Peyer's patch (tissue), 4 donors: ENCODE data around the gene LAMC3. TPM values are rescaled to one million over a fixed set of nuclear protein-coding genes. Genes with fewer than 3 reads are reported as not detected.

Experiments used
- DNase-seq, 3 donors: peaks; one replicate each; pipeline ENCODE4 v3.0.0-alpha.2; 2017 to 2019
- H3K27ac ChIP-seq, 4 donors: fragments of 200-600 bp; sonication (generic); one replicate each; pipeline ENCODE4 v1.5.1; 2016 to 2019
- H3K27me3 ChIP-seq, 2 donors: fragments of 200-600 bp; sonication (generic); one replicate each; pipeline ENCODE4 v1.5.1; 2019
- H3K36me3 ChIP-seq, 3 donors: fragments of 200-600 bp; sonication (generic); one replicate each; pipeline ENCODE4 v1.5.1; 2016 to 2019
- H3K4me1 ChIP-seq, 4 donors: fragments of 200-600 bp; sonication (generic); one replicate each; pipeline ENCODE4 v1.5.1; 2016 to 2019
- H3K4me3 ChIP-seq, 4 donors: fragments of 200-600 bp; sonication (generic); 1 replicate in 3 of 4; 2 replicates in 1 of 4; pipeline ENCODE4 v1.5.1; 2016 to 2019; ENCODE audit warnings: mild to moderate bottlenecking in 1 of 4
- H3K9me3 ChIP-seq, 4 donors: fragments of 200-600 bp; sonication (generic); one replicate each; pipeline ENCODE4 v1.5.1; 2016 to 2019; ENCODE audit warnings: mild to moderate bottlenecking in 1 of 4
- CTCF ChIP-seq, 6 experiments: fragments of 450-650 bp in 4 of 6; fragments of 200-600 bp in 2 of 6; sonication (generic) in 1 of 6; IDR thresholded peaks; one replicate each; pipeline ENCODE4 v1.5.1; 2017 to 2019; ENCODE audit warnings: antibody characterized with exemption in 6 of 6, mild to moderate bottlenecking in 3 of 6, moderate library complexity in 1 of 6
- POLR2A ChIP-seq, 2 donors: fragments of 450-650 bp; IDR thresholded peaks; one replicate each; pipeline ENCODE4 v1.5.1; 2017; ENCODE audit warnings: antibody characterized with exemption in 2 of 2, mild to moderate bottlenecking in 2 of 2, moderate library complexity in 2 of 2
- total RNA-seq, 4 donors: library from RNA; depleted of rRNA; stranded (reverse); fragments of >200 nt; gene quantifications; one replicate each; pipeline ENCODE4 v1.1.0, GENCODE V29; 2016

Gene LAMC3
- total RNA-seq, 4 donors from 2014 or later, result 1.6 to 4.1 (median 3.9) TPM; not detected in 1

GRCh38 chr9:131125288-131126058 lies 116.5 kb downstream of the LAMC3 start, which contains the start of gene NUP214:
Gene NUP214 (plus strand): TSS chr9:131125586. CDS start chr9:131125705, 119 bp downstream.
- H3K27ac ChIP-seq, result peak within 1 kb of the TSS; percentile 73 to 87 (median 80)
- peaks cover 0 to 33% (median 0%) of the 10 kb centered on the region in 3 donors for H3K36me3 ChIP-seq
- TF ChIP-seq CTCF (IDR thresholded peaks at IDR 0.05) (peak in 2 of 6 experiments; percentile 3 to 19), POLR2A (IDR thresholded peaks at IDR 0.05) (peak; percentile 81 to 83)
- no peaks in the 10 kb centered on the region for H3K27me3 ChIP-seq
- peak; percentile 99 to 100 (median 100) for DNase-seq
- peaks cover 0 to 12% (median 3%) of the 10 kb centered on the region in 4 donors for H3K4me1 ChIP-seq
- H3K4me3 ChIP-seq, result peak within 1 kb of the TSS; percentile 60 to 86 (median 71)
- H3K9me3 ChIP-seq, result no peaks in the 10 kb centered on the region

DNA sequence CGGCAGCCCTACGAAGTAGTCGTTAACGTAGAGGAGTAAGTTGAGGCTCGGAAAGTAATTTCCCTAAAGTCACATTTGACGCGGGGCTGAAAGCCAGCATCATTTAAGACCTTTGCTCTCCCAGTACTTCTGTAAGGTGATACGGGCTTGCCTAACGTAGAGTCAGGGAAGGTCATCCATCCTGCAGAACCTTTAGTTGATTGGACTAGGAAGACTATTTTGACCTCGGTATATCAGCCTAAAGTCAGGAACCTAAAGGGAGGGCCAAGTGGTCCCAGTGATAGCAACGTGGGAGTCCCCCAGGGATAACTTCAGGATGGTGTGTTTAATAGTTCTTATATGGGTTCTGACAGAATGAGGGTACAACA lies 117.1 kb downstream of the LAMC3 start:
- H3K27ac ChIP-seq, result peak overlapping the region; percentile 73 to 87 (median 80)
- TF ChIP-seq POLR2A (IDR thresholded peaks at IDR 0.05) (no peak), CTCF (IDR thresholded peaks at IDR 0.05) (no peak)
- H3K27me3 ChIP-seq, result no peaks in the 10 kb centered on the region
- peaks cover 0 to 38% (median 0%) of the 10 kb centered on the region in 3 donors for H3K36me3 ChIP-seq
- peak overlapping the region; percentile 60 to 86 (median 71) for H3K4me3 ChIP-seq
- peaks cover 0 to 12% (median 3%) of the 10 kb centered on the region in 4 donors for H3K4me1 ChIP-seq
- H3K9me3 ChIP-seq, result no peaks in the 10 kb centered on the region
- DNase-seq, result no peak

- Histone ChIP-seq H3K27ac (no peak overlapping the region), H3K36me3 (peaks cover 0 to 70% (median 0%) of the 10 kb centered on the region in 3 donors), H3K27me3 (no peaks in the 10 kb centered on the region), H3K4me3 (no peak overlapping the region), H3K4me1 (peaks cover 0 to 12% (median 3%) of the 10 kb centered on the region in 4 donors), H3K9me3 (no peaks in the 10 kb centered on the region)
- DNase-seq, result no peak
- no peak for TF ChIP-seq CTCF (IDR thresholded peaks at IDR 0.05)
- TF ChIP-seq POLR2A (IDR thresholded peaks at IDR 0.05), result no peak
Measured at GRCh38 chr9:131129183-131129582, 120.2 kb downstream of the LAMC3 start.

GRCh38 chr9:131138676-131139075 lies 129.7 kb downstream of the LAMC3 start:
- DNase-seq, result no peak
- Histone ChIP-seq H3K27me3 (no peaks in the 10 kb centered on the region), H3K36me3 (peaks cover 0 to 89% (median 3%) of the 10 kb centered on the region in 3 donors), H3K4me1 (no peaks in the 10 kb centered on the region), H3K9me3 (no peaks in the 10 kb centered on the region), H3K4me3 (no peak overlapping the region), H3K27ac (no peak overlapping the region)
- TF ChIP-seq POLR2A (IDR thresholded peaks at IDR 0.05) (no peak), CTCF (IDR thresholded peaks at IDR 0.05) (no peak)

DNA sequence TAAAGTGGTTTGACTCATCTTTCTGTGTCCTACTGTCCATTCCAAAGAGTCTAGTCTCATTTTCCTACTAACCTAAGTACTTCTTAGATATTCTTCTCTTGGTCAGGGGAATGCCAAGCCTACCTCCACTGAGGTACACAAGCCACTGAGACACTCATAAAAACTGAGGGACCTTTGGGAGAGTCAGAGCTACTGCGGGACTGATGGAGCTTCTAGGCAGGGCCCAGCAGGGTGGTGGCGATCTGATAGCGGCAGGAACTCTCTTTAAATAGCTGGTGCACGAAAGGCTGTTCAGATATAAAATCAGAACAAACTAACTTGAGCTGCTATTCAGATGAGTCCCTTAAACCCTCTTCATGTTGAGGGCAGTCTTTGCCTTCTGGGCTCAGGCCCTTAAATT lies 131.1 kb downstream of the LAMC3 start:
- H3K4me1 ChIP-seq, result no peaks in the 10 kb centered on the region
- peaks cover 0 to 89% (median 3%) of the 10 kb centered on the region in 3 donors for H3K36me3 ChIP-seq
- TF ChIP-seq POLR2A (IDR thresholded peaks at IDR 0.05) (no peak), CTCF (IDR thresholded peaks at IDR 0.05) (no peak)
- no peak overlapping the region for H3K27ac ChIP-seq
- no peak overlapping the region for H3K4me3 ChIP-seq
- H3K27me3 ChIP-seq, result no peaks in the 10 kb centered on the region
- no peak for DNase-seq
- H3K9me3 ChIP-seq, result no peaks in the 10 kb centered on the region
